ENCODE data around the gene LURAP1L.

DNA sequence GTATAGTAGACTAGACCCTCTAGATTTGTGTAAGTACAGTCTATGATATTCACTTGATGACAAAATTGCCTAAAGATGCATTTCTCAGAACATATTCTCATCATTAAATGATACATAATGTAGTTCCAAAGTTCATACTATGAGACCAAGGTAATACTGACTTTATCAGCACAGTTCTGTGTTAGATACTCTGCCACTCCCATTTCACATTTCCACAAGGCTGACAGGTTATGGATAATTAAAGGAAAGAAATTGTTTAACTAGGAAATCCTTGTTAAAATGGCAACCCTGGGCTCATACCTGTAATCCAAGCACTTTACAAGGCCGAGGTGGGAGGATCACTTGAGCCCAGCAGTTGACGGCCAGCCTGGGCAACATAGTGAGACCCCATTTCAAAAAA is 48.0 kb upstream of the LURAP1L start:
- TF ChIP-seq TAF1 (IDR thresholded peaks at IDR 0.05; ENCODE audit: borderline replicate concordance, insufficient read depth, low read length) (no peak), SIN3A (IDR thresholded peaks at IDR 0.05; ENCODE audit: borderline replicate concordance, insufficient read depth, low read length) (no peak), POLR2AphosphoS5 (IDR thresholded peaks at IDR 0.05; ENCODE audit: low read depth, low read length) (no peak), FOXP2 (optimal IDR thresholded peaks at IDR 0.05; ENCODE audit: borderline replicate concordance, extremely low read depth, extremely low read length, insufficient read depth) (no peak)

All from PFSK-1 (cell line).